K562 (cell line): ENCODE results near the gene POU2F3. TPM values are rescaled to one million over a fixed set of nuclear protein-coding genes. Genes with fewer than 3 reads are reported as not detected.

ENCODE experiments used
- ATAC-seq: fragments of 200-7000 bp; cut with Tn5 transposase; 3 replicates; pipeline ENCODE4 v1.9.1; 2020; ENCODE audit warnings: moderate library complexity
- BruUV-seq: library from RNA; stranded (reverse); fragments of 400-500 nt; replicated peaks from 2 replicates; lab custom pipeline; 2021; lab: Mats Ljungman, UMichigan
- CTCF ChIA-PET: fragments of 300-600 bp; formaldehyde crosslinking; extraction: SDS; loops from one replicate; lab custom pipeline; 2021; ENCODE audit warnings: low intra/inter-chr PET ratio; lab: Yijun Ruan, JAX
- POLR2A ChIA-PET: fragments of 300-600, 350-650 bp; sonication (Branson Sonifier 250); formaldehyde crosslinking; extraction: SDS; loops from one replicate; lab custom pipeline; 2021; ENCODE audit warnings: antibody characterized with exemption, inconsistent platforms; lab: Yijun Ruan, JAX
- DNase-seq, 4 experiments: peaks; one replicate each; pipeline versions ENCODE4 v3.0.0 to v3.0.0-alpha.2; 2011 to 2018; ENCODE audit warnings: low spot score in 3 of 4, mixed read lengths in 3 of 4; ENCODE audit errors: extremely low read depth in 1 of 4
- FAIRE-seq: peaks from 2 replicates; lab custom pipeline; 2011; peaks lifted over from hg19 to GRCh38; lab: Jason Lieb, UNC
- H2AFZ ChIP-seq: 2 replicates; pipeline ENCODE4 v1.6.0; 2011; ENCODE audit warnings: low read depth, low read length, control low read depth, inconsistent platforms
- H3K27ac ChIP-seq: fragments of 200-600 bp; 3 replicates; pipeline ENCODE4 v1.8.0; 2011; ENCODE audit warnings: low read depth, mild to moderate bottlenecking, control low read depth, inconsistent platforms, low read length, moderate library complexity, mixed read lengths; ENCODE audit errors: extremely low read depth
- H3K27me3 ChIP-seq, 2 experiments: fragments of 300-600 bp in 1 of 2; 2 replicates in 1 of 2; 3 replicates in 1 of 2; pipeline versions ENCODE4 v1.6.0 to v1.8.0; 2011; ENCODE audit warnings: inconsistent platforms in 2 of 2, low read length in 2 of 2, mild to moderate bottlenecking in 1 of 2, mixed read lengths in 1 of 2, moderate library complexity in 1 of 2; ENCODE audit not compliant: control insufficient read depth in 2 of 2, insufficient read depth in 2 of 2
- H3K36me3 ChIP-seq: fragments of 300-600 bp; 3 replicates; pipeline ENCODE4 v1.8.0; 2011; ENCODE audit warnings: mild to moderate bottlenecking, low read length, inconsistent platforms; ENCODE audit not compliant: control insufficient read depth, insufficient read depth
- H3K4me1 ChIP-seq, 2 experiments: fragments of 200-600 bp in 1 of 2; replicated peaks in 1 of 2; 2 replicates in 1 of 2; 3 replicates in 1 of 2; pipeline versions ENCODE4 v1.5.1 to v1.8.0; 2011; ENCODE audit warnings: inconsistent platforms in 2 of 2, low read length in 2 of 2, mild to moderate bottlenecking in 1 of 2, mixed read lengths in 1 of 2, moderate library complexity in 1 of 2; ENCODE audit not compliant: control insufficient read depth in 2 of 2, insufficient read depth in 2 of 2
- H3K4me2 ChIP-seq: 2 replicates; pipeline ENCODE4 v1.6.1; 2011; ENCODE audit warnings: low read length, control low read depth, inconsistent platforms, mixed read lengths; ENCODE audit not compliant: insufficient read depth
- H3K4me3 ChIP-seq: fragments of 200-600 bp; sonication (generic), shearing (Covaris generic); 2 replicates; pipeline ENCODE4 v1.5.1; 2016; ENCODE audit warnings: control low read depth, inconsistent platforms
- H3K79me2 ChIP-seq: fragments of 200-600 bp; 3 replicates; pipeline ENCODE4 v1.8.0; 2011; ENCODE audit warnings: low read length, inconsistent platforms; ENCODE audit not compliant: control insufficient read depth, insufficient read depth
- H3K9ac ChIP-seq, 2 experiments: 2 replicates each; pipeline versions ENCODE4 v1.6.0 to v1.6.1; 2011; ENCODE audit warnings: low read depth in 2 of 2, low read length in 2 of 2, control low read depth in 1 of 2, inconsistent platforms in 1 of 2, mild to moderate bottlenecking in 1 of 2, mixed read lengths in 1 of 2; ENCODE audit not compliant: insufficient read depth in 1 of 2
- H3K9me1 ChIP-seq: one replicate; pipeline ENCODE4 v1.6.0; 2011; ENCODE audit warnings: inconsistent platforms, mild to moderate bottlenecking, low read length, moderate library complexity; ENCODE audit not compliant: control insufficient read depth, insufficient read depth
- H3K9me3 ChIP-seq: replicated peaks from 2 replicates; pipeline ENCODE4 v1.5.1; 2011; ENCODE audit warnings: low read depth, low read length, inconsistent platforms; ENCODE audit not compliant: control insufficient read depth, insufficient read depth
- H4K20me1 ChIP-seq: replicated peaks from 2 replicates; pipeline ENCODE4 v1.6.1; 2011; ENCODE audit warnings: low read length, inconsistent platforms, mixed read lengths; ENCODE audit not compliant: control insufficient read depth, insufficient read depth
- POLR2G ChIP-seq: fragments of 200-400 bp; formaldehyde crosslinking; IDR thresholded peaks from 2 replicates; pipeline ENCODE4 v1.6.1; 2017; ENCODE audit warnings: low read depth, mild to moderate bottlenecking, antibody characterized with exemption, low read length, moderate library complexity
- TFAM ChIP-seq: fragments of 250-450 bp; sonication (Bioruptor Pico); conservative IDR thresholded peaks from 2 replicates; pipeline ENCODE4 v1.5.0; 2021; ENCODE audit warnings: mild to moderate bottlenecking, moderate library complexity
- ZFP36 ChIP-seq: fragments of 150-350 bp; IDR thresholded peaks from 2 replicates; pipeline ENCODE4 v1.6.1; 2018; ENCODE audit warnings: low read length, low read depth; ENCODE audit not compliant: partially characterized antibody
- ZNF707 ChIP-seq: fragments of 250-450 bp; sonication (Bioruptor Pico); conservative IDR thresholded peaks from 2 replicates; pipeline ENCODE4 v1.8.0; 2022; ENCODE audit warnings: inconsistent platforms, mild to moderate bottlenecking, moderate library complexity
- WGBS: fragments of 100-300 bp; shearing (Covaris generic); methylation state at CpG from one replicate; pipeline ENCODE4 v1.1.6; 2016; ENCODE audit warnings: low coverage, mixed read lengths; ENCODE audit not compliant: insufficient coverage; ENCODE audit errors: missing lambda C conversion rate; 5-methylcytosine and 5-hydroxymethylcytosine counted together
- in situ Hi-C: fragments of 300-500 bp; cut with MboI; formaldehyde crosslinking; loops from 4 replicates; pipeline ENCODE4 v1.15.0; 2018; ENCODE audit warnings: inconsistent platforms, mixed read lengths
- intact Hi-C: fragments of 100-400 bp; cut with micrococcal nuclease; formaldehyde crosslinking; loops from 2 replicates; pipeline ENCODE4 v1.14.2; 2022
- polyA plus RNA-seq, 8 experiments: library from polyadenylated mRNA; depleted of rRNA in 4 of 8; stranded (reverse) in 5 of 8; unstranded in 3 of 8; fragments of >200 nt; fragmentation: Nextera tagmentation in 2 of 8; fragmentation: Illumina TruSeq in 1 of 8; extraction: Ambion mirVana in 2 of 8; extraction: Trizol in 1 of 8; gene quantifications; 2 replicates each; pipeline versions ENCODE4 v1.2.1 to v1.2.3, GENCODE V29; 2011 to 2014; ENCODE audit warnings: inconsistent platforms in 1 of 8, missing spikeins in 1 of 8
- total RNA-seq, 7 experiments: library from RNA; depleted of rRNA in 6 of 7; stranded (reverse); fragments of >200 nt in 6 of 7; fragmentation: Illumina TruSeq in 2 of 7; extraction: Trizol in 2 of 7; gene quantifications; 2 replicates each; pipeline versions ENCODE4 v1.2.1 to v1.2.3, GENCODE V29; 2011 to 2021; ENCODE audit warnings: low replicate concordance in 1 of 7

The POU2F3 gene
- total and polyA plus RNA-seq, 9 of the 15 experiments (the other 6 are each of a cell fraction or from before 2014, with no cell fraction given), result not detected

DNA sequence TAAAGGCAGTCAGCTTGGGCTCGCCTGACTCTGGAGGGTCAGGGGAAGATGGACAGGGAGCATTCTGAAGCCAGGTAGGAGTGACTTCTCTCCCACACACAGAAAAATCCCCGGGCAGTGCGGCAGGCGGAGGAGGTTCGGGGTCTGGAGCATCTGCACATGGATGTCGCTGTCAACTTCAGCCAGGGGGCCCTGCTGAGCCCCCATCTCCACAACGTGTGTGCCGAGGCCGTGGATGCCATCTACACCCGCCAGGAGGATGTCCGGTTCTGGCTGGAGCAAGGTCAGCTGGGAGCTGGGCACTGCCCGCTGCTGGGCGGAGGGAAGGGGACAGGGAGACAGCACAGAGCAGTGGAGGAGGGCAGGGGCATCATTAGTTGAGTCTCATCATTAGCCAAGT, 13.2 kb upstream of the POU2F3 start:
- BruUV-seq, result no TSS peak
- ChIA-PET CTCF (no interaction called here), POLR2A (interaction anchor here (1.2 kb wide), 1 partner anchor 76 kb away, joined by 3 read pairs; no protein-coding TSS in a partner anchor)
- TF ChIP-seq ZNF707, result no peak
- peak; percentile 46; the same call in 1 of the 2 replicates for TF ChIP-seq POLR2G
- Histone ChIP-seq H4K20me1 (peaks cover 14% of the 10 kb centered on the region; the same call in 1 of the 2 replicates), H3K27ac (no peak overlapping the region), H3K9me1 (no peaks in the 10 kb centered on the region), H3K9me3 (no peaks in the 10 kb centered on the region), H3K4me3 (no peak overlapping the region), H3K36me3 (no peaks in the 10 kb centered on the region), H2AFZ (no peak overlapping the region), H3K4me2 (no peak overlapping the region), H3K27me3 (peaks cover 0 to 7% of the 10 kb centered on the region in 2 experiments; a peak in 1 of 5 replicates), H3K79me2 (no peaks in the 10 kb centered on the region), H3K4me1 (peaks cover 0 to 7% of the 10 kb centered on the region in 2 experiments; a peak in 1 of 5 replicates), H3K9ac (peak overlapping the region in 1 of 2 experiments; percentile 57; a peak in 2 of 4 replicates)
- ATAC-seq (no peak), DNase-seq (no peak), FAIRE-seq (no peak)
- 24% methylated on average over 10 of the region's 13 CpGs for WGBS
- intact Hi-C loops, result no loop called here
- in situ Hi-C loops, result loop anchor here (5.0 kb wide), 1 partner anchor 54 kb away; no protein-coding TSS in a partner anchor

DNA sequence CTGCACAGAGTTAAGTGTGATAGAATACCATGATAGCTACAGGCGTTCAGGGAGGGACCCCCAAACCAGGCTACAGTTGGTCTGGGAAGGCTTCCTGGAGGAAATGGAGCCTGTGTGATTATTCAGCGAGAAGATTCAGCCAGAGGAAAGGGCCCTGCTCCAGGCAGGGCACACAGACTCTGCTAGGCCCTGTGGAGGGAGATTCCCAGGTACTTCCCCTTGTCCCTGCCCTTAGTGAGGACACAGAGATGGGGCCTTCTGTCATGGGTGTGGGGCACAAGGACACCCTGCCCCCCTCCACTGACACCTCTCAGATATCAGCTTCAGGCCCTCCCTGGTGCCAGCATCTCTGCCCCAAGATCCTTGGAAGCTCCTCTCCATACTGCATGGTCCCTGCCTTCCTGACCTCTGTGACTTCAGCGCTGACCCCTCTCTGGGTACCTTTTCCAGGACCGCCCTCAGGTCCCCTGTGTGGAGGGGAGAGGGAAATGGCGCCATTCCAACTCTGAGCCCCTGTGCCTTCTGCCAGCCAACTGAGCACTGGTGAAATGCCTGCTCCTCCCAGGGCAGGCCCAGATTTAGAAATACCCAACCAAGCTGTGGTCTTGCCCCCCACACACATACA, 12.6 kb upstream of the POU2F3 start:
- H3K9ac ChIP-seq, result no peak overlapping the region; a peak in 1 of 4 replicates
- ATAC-seq (no peak), FAIRE-seq (no peak), DNase-seq (no peak)
- BruUV-seq, result no TSS peak
- peaks cover 0 to 13% of the 10 kb centered on the region in 2 experiments; a peak in 2 of 5 replicates for H3K27me3 ChIP-seq
- intact Hi-C loops (no loop called here), in situ Hi-C loops (loop anchor here (5.0 kb wide), 1 partner anchor 55 kb away; no protein-coding TSS in a partner anchor)
- H2AFZ ChIP-seq, result no peak overlapping the region
- peaks cover 0 to 7% of the 10 kb centered on the region in 2 experiments; a peak in 1 of 5 replicates for H3K4me1 ChIP-seq
- TF ChIP-seq ZFP36 (peak; percentile 24), TFAM (CRISPR knock-in tag) (no peak)
- H3K9me3 ChIP-seq, result no peaks in the 10 kb centered on the region
- H3K4me3 ChIP-seq, result no peak overlapping the region
- H3K36me3 ChIP-seq, result no peaks in the 10 kb centered on the region
- peaks cover 11% of the 10 kb centered on the region; the same call in 1 of the 2 replicates for H4K20me1 ChIP-seq
- 45% methylated on average over 5 of the region's 5 CpGs for WGBS
- POLR2A ChIA-PET, result interaction anchor here (0.7 kb wide), 1 partner anchor 22 kb away, joined by 3 read pairs; no protein-coding TSS in a partner anchor
- CTCF ChIA-PET, result no interaction called here
- no peak overlapping the region for H3K4me2 ChIP-seq
- no peaks in the 10 kb centered on the region for H3K79me2 ChIP-seq
- H3K27ac ChIP-seq, result no peak overlapping the region
- H3K9me1 ChIP-seq, result no peaks in the 10 kb centered on the region
